GM20000 (cell line): ENCODE data around the gene SLC35F3.

Experiments used
- DNase-seq: peaks from one replicate; pipeline ENCODE4 v3.0.0; 2012; ENCODE audit warnings: low spot score
- TF ChIP-seq, protein P1 (sequence below): IDR thresholded peaks from 2 replicates; pipeline ENCODE4 v1.5.1; 2012; ENCODE audit warnings: mild to moderate bottlenecking, control low read depth; ENCODE audit errors: extremely low read depth, missing control alignments

SLC35F3 gene

DNA sequence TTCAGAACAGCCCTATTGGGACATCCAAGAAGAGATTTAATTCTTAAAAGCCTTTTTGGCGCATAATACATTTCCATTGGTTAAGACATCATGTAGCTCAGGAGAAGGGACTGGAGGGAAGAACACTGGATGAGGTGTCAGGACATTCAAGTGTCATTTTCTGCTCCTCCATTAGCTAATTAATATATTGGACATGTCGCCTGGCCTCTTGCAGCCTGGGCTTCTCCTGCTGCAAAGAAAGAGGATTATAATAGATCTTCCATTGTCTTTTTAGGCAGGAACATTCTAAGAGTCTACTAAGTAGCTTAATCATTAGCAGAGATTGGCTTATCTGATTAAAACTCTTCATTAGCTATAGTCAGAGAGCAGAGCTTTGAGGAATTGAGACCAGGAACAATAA lies 317.1 kb downstream of the SLC35F3 start:
- TF ChIP-seq, protein P1, sequence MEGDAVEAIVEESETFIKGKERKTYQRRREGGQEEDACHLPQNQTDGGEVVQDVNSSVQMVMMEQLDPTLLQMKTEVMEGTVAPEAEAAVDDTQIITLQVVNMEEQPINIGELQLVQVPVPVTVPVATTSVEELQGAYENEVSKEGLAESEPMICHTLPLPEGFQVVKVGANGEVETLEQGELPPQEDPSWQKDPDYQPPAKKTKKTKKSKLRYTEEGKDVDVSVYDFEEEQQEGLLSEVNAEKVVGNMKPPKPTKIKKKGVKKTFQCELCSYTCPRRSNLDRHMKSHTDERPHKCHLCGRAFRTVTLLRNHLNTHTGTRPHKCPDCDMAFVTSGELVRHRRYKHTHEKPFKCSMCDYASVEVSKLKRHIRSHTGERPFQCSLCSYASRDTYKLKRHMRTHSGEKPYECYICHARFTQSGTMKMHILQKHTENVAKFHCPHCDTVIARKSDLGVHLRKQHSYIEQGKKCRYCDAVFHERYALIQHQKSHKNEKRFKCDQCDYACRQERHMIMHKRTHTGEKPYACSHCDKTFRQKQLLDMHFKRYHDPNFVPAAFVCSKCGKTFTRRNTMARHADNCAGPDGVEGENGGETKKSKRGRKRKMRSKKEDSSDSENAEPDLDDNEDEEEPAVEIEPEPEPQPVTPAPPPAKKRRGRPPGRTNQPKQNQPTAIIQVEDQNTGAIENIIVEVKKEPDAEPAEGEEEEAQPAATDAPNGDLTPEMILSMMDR: no peak
- DNase-seq: no peak

DNA sequence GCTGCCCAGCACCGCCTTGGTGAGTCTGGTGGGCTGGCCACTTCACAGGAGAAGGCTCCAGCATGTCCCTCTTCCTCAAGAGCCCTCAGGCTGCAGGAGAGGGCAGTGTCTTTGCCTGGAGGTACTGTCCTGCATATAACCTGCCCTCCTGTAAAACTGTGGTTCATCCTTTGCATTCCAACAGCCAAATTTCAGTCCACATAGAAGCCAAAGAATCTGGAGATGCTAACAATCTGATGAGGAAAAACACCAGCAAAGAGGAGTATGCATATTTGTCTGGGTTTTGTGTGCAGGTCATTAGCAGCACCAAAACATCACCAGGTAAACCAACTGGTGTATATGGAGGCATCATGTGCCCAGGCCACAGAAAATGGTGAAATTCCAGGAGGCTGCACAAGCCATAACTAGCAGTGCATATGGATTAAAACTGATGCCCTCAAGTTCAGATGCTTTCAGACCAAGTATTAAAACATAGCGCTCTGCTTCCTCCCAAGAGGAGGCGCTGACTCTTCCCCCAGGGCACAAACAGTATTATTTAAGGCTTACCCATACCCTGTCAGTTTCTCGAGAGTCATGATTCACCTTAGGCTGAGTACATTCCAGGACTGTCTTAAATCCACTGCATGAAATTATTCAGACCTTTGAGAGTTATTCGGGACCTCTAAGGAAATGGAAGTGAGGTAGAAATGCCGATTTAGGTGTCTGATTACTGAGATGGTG lies 318.2 kb downstream of the SLC35F3 start:
- DNase-seq: no peak
- TF ChIP-seq, protein P1: no peak

DNA sequence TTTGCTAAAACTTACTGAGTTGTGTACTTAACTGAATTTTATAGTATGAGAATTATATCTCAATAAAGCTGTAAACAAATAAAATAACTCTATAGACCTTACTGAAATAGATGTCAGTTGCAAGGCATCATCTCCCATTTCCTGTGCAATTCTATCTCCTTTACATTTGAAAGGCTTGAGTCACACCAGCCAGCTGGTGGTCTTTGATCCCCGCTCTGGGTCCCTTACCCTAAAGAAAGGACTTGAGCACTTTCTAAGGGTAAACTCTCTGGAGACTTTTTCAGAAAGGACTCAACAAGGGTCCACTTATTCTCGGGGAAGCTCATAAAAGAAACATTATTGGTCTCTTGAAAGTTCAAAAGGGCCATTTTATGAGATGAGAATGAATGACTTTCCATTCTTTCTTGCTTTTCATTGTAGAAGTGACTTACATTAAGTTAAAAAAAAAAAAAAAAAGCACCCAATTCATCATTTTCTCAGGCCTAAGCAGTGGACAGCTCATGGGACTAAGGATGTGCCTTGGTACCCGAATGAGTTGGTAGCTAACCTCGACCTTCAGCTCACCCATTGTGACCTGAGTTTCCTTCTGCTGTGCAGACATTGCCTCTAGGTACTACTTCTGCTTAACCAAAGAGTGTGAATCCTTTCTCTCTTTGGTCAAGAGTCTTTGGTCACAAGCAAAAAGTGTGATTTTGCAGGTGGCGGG lies 321.8 kb downstream of the SLC35F3 start:
- TF ChIP-seq, protein P1: no peak
- no peak for DNase-seq

DNA sequence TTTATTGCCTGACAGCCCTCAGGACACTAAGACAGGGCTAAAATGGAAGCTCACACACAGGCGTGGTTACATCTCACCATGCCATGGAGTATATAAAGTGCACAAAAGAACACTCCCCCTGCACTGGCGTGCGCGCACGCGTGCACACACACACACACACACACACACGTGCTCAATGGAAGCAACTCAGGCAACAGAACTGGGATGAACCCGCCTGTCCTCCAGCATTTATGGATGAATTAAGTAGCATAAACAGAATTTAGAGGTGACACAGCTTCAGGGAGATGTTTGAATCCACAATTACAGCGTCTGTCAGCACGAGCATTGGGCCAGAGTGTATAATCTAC lies 322.3 kb downstream of the SLC35F3 start:
- TF ChIP-seq, protein P1: no peak
- no peak for DNase-seq

DNA sequence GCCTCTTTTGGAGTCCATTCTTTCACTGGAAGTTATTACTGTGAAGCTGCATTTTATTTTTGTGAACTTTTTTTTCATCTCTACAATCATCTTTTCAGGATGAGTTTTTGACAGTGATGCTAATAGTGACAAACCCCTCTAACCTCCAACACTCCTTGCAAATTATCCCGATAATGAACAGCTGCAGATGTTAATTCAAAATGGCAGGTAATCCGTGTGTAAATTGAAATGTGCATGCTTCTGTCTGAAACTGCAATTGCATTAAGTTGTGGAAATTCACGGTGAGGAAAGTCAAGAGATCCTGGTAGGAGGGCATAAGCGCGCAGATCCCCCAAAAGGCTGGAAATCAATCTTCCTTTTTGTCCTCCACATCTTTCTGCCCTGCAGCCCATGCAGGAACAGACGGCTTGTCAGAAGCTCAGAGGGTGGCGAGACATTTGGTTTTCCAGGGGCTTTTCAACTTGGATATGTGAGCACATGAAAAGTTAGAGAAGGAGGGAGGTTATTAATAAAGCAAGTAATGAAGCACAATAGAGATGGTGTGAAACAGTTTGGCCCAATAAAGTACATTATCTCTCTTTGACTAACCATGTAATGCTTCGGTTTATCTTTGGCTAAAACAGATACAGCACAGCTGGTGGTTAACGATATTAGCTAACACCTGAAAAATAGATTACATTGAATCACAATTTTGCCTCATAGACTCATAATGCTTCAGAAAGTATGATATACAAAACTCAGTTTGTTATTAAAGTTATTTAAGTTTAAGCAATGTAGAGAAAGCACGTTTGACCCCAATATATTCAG lies 325.3 kb downstream of the SLC35F3 start:
- DNase-seq: no peak
- TF ChIP-seq, protein P1: no peak

DNA sequence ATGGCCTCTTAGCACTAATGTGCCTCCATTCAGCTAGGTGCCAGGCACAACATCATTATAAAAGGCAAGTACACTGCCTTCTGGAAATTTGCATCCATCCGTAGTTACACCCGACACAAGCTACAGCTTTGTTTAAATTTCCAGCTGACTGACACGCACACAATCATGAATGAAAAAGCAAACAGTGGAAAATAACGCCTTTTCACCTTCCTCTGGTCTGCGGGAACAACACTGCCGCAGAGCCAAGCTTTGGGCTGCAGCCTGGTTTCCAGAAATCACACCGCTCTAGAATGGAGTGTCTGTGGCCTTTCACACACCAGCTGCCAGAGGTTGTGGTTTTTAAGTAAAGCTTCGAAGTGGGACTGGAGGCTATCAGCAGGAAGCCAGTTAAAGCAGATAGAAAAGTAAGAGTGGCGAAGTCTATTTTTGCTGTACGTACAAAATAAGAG lies 326.0 kb downstream of the SLC35F3 start:
- DNase-seq: peak; percentile 53
- TF ChIP-seq, protein P1: no peak
